Immature natural killer cell (primary cell): ENCODE measurements around the gene EHBP1L1. TPM values are rescaled to one million over a fixed set of nuclear protein-coding genes. Genes with fewer than 3 reads are reported as not detected.

ENCODE experiments used
- DNase-seq, 3 donors: peaks; one replicate each; pipeline ENCODE4 v3.0.0; 2022; ENCODE audit warnings: mixed read lengths in 1 of 3
- H3K27ac Mint-ChIP-seq, 6 donors: one replicate each; pipeline ENCODE4 v1.8.0; 2020; ENCODE audit warnings: mixed read lengths in 6 of 6, mild to moderate bottlenecking in 5 of 6, inconsistent platforms in 4 of 6, moderate library complexity in 3 of 6
- H3K27me3 Mint-ChIP-seq, 3 donors: one replicate each; pipeline ENCODE4 v1.8.0; 2020 to 2021; ENCODE audit warnings: low read depth in 3 of 3, mild to moderate bottlenecking in 3 of 3, mixed read lengths in 3 of 3, moderate library complexity in 3 of 3, inconsistent platforms in 1 of 3
- H3K36me3 Mint-ChIP-seq, 3 donors: one replicate each; pipeline ENCODE4 v1.8.0; 2020; ENCODE audit warnings: mixed read lengths in 3 of 3, inconsistent platforms in 2 of 3, mild to moderate bottlenecking in 2 of 3
- H3K4me1 Mint-ChIP-seq, 2 donors: one replicate each; pipeline ENCODE4 v1.8.0; 2020; ENCODE audit warnings: inconsistent platforms in 2 of 2, mild to moderate bottlenecking in 2 of 2, mixed read lengths in 2 of 2, moderate library complexity in 1 of 2
- H3K4me3 Mint-ChIP-seq, 5 donors: one replicate each; pipeline ENCODE4 v1.8.0; 2020; ENCODE audit warnings: mild to moderate bottlenecking in 5 of 5, mixed read lengths in 5 of 5, inconsistent platforms in 3 of 5, moderate library complexity in 3 of 5
- H3K9me3 Mint-ChIP-seq, 6 donors: one replicate each; pipeline ENCODE4 v1.8.0; 2020; ENCODE audit warnings: mild to moderate bottlenecking in 6 of 6, mixed read lengths in 6 of 6, inconsistent platforms in 4 of 6, moderate library complexity in 3 of 6
- polyA plus RNA-seq, 3 donors: library from polyadenylated mRNA; unstranded; fragments of 300-500 nt; fragmentation: Illumina TruSeq; gene quantifications; one replicate each; pipeline ENCODE4 v1.2.3, GENCODE V29; 2021

EHBP1L1 gene
- polyA plus RNA-seq, 3 donors from 2014 or later = 14.8 to 19.3 (median 17.7) TPM

DNA sequence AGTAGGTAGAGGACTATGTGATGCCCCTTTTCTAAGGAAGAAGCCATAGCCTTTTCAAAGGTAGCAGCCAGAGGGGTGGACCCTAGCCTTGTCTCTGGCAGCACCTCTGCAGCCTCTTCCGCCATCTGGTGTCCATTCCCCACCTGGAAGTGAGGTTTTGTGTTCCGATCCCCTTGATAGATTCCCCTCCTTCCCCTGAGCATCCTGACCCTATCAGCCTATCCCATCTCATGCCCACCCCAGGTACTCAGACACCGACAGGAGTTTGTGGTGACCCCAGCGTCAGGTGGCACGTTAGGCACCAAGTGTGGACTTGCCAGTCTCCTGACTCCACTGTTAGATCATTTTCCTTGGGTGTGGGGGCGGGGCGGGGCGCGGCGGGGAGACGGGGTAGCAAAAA lies 3.9 kb upstream of the EHBP1L1 start:
- DNase-seq = no peak
- H3K27me3 Mint-ChIP-seq = peaks cover 21 to 40% (median 27%) of the 10 kb centered on the region in 3 donors
- peak overlapping the region; percentile 96 to 100 (median 98) for H3K27ac Mint-ChIP-seq

DNA sequence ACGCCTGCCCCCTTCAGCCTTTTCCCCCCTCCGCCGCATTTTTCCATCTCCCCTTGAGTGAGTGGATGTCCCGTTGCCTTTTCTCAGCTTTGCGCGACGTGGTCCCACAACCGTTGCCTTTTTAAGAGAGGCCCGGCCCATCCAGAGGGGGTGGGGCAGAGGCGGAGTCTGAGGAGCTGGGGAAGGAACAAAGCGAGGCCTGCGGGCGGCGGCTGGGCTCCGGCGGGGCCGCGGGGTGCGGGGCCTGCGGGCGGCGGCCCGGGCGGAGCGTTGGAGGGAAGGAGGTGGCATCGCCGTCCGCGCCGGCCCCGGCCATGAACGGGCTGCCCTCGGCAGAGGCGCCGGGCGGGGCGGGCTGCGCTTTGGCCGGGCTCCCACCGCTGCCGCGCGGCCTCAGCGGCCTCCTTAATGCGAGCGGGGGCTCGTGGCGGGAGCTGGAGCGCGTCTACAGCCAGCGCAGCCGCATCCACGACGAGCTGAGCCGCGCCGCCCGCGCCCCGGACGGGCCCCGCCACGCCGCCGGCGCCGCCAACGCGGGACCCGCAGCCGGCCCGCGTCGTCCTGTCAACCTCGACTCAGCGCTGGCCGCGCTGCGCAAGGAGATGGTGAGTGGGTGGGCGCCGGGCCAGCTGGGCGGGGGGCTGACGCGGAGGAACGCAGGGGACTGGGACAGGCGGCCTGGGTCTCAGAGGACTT lies 3.3 kb upstream of the EHBP1L1 start, which contains the start of gene FAM89B:
Gene FAM89B (plus strand): TSS at position 183 of the 696 bp plus-strand sequence. CDS start 132 bp downstream, at position 315.
- H3K9me3 Mint-ChIP-seq = no peaks in the 10 kb centered on the region
- H3K4me1 Mint-ChIP-seq = peaks cover 72 to 83% of the 10 kb centered on the region in 2 donors
- peaks cover 0 to 3% (median 0%) of the 10 kb centered on the region in 3 donors for H3K36me3 Mint-ChIP-seq
- H3K27me3 Mint-ChIP-seq = peaks cover 21 to 40% (median 27%) of the 10 kb centered on the region in 3 donors
- DNase-seq = peak; percentile 85 to 87 (median 86)
- H3K4me3 Mint-ChIP-seq = peak within 1 kb of the TSS; percentile 96 to 99 (median 98)
- peak within 1 kb of the TSS; percentile 96 to 100 (median 98) for H3K27ac Mint-ChIP-seq

More for the DNA sequence above, 3.9 kb upstream of the EHBP1L1 start:
- Mint-ChIP-seq H3K4me3 (peak overlapping the region; percentile 96 to 99 (median 98)), H3K9me3 (no peaks in the 10 kb centered on the region), H3K36me3 (peaks cover 0 to 3% (median 0%) of the 10 kb centered on the region in 3 donors), H3K4me1 (peaks cover 71 to 84% of the 10 kb centered on the region in 2 donors)

DNA sequence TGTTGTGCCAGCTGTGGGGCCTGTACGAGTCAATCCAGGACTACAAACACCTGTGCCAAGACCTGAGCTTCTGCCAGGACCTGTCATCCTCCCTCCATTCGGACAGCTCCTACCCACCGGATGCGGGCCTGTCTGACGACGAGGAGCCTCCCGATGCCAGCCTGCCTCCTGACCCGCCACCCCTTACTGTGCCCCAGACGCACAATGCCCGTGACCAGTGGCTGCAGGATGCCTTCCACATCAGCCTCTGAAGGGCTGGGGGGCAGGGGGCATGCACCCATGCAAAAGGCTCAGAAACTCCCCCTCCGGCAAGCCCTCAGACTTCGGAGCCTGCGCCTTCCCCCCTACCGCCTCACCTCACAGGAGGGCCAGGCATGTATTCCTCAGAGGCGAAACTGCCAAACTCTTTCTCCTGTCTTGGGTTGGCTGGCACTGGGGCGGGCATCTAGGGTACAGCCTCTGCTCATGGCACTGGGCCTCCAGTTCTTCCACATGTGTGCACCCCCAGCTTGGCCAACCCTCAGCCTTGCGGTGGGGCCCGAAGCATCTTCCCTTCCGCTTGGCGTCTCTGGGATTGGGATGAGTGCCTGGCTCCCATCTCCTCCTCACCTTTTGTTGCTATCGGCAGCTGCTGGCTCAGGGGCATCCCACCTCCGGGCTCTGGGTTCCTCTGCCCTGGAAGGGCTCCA lies 2.3 kb upstream of the EHBP1L1 start:
- peak in 1 of 3 donors; percentile 12 for DNase-seq
- H3K36me3 Mint-ChIP-seq = no peaks in the 10 kb centered on the region
- peak overlapping the region; percentile 84 to 91 (median 88) for H3K4me3 Mint-ChIP-seq
- peaks cover 77 to 85% of the 10 kb centered on the region in 2 donors for H3K4me1 Mint-ChIP-seq
- H3K27me3 Mint-ChIP-seq = peaks cover 21 to 45% (median 24%) of the 10 kb centered on the region in 3 donors
- H3K9me3 Mint-ChIP-seq = no peaks in the 10 kb centered on the region
- peak overlapping the region; percentile 91 to 98 (median 96) for H3K27ac Mint-ChIP-seq

DNA sequence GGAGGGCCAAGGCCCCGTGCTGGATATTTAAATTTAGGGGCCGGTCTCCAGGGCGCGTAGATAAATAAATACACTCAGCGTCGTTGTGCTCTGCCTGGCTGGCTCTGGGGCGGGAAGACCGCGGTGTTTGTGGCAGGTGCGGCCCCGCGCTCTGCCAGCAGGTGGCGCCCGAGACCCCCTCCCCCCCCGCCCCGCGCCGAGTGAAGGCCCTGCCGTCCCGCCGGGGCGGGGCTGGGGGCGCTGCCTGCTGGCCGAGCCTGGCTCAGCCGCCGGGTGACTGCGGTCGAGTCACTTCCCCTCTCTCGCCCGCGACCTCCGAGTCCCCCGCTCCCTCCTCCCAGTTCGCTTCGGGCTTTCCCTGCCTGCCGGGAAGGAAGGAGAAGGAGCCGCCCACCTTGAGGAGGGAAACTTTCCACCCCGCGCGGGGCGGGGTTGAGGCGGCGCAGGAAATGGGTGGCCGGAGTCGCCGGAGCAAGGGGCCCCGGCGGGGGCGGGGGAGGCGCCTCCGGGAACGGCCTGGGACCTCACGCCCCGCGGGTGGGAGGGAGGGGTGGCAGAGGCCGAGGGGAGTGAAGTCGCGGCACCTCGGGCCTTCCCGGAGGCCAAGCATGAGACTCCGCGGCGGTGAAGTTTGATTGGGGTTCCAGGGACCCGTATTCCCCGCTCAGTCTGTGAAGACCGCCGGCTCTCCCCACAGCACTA lies 1.6 kb upstream of the EHBP1L1 start:
- Mint-ChIP-seq H3K9me3 (no peaks in the 10 kb centered on the region), H3K4me1 (peaks cover 75 to 85% of the 10 kb centered on the region in 2 donors), H3K27me3 (peaks cover 21 to 45% (median 23%) of the 10 kb centered on the region in 3 donors), H3K4me3 (peak overlapping the region; percentile 90 to 97 (median 96)), H3K36me3 (no peaks in the 10 kb centered on the region), H3K27ac (peak overlapping the region; percentile 96 to 99 (median 98))
- DNase-seq = peak; percentile 90

DNA sequence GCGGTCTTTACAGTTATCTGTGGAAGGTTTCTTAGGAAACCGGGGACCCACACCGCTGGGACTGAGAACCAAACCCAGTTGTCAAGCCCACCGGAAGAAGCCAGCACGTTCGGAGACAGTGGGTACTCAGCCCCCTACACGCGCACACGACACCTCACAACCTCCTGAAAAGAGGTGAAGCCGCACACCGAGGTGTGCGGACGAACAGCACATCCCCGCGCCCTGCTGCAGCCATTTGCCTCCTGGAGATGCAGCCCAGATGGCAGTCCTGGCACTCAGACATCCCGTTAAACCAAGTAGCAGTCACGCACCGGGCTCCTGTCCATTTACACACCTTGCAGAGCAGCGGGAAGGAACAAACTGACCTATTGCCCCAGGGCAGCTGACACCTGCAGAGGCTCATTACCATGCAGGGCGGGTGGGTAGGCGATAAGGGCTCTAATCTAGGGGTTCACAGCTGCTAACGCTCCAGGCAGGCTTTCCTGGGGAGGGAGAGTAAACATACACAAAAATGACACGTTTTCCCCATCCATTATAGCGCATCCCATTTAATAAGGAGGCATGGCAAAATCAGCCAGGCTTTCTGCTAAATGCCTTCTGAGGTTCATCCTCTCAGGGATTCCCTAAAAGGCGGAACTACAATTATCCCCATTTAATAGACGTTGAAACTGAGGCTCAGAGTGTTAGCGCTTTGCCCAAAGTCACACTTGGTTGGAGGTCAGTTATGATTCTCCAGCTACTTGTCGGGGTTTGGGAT lies 864 bp upstream of the EHBP1L1 start:
- Mint-ChIP-seq H3K4me1 (peaks cover 69 to 78% of the 10 kb centered on the region in 2 donors), H3K4me3 (peak overlapping the region; percentile 90 to 97 (median 96)), H3K27me3 (peaks cover 17 to 38% (median 19%) of the 10 kb centered on the region in 3 donors), H3K27ac (peak overlapping the region; percentile 96 to 99 (median 98)), H3K36me3 (no peaks in the 10 kb centered on the region), H3K9me3 (no peaks in the 10 kb centered on the region)
- DNase-seq = peak; percentile 46 to 71 (median 70)

DNA sequence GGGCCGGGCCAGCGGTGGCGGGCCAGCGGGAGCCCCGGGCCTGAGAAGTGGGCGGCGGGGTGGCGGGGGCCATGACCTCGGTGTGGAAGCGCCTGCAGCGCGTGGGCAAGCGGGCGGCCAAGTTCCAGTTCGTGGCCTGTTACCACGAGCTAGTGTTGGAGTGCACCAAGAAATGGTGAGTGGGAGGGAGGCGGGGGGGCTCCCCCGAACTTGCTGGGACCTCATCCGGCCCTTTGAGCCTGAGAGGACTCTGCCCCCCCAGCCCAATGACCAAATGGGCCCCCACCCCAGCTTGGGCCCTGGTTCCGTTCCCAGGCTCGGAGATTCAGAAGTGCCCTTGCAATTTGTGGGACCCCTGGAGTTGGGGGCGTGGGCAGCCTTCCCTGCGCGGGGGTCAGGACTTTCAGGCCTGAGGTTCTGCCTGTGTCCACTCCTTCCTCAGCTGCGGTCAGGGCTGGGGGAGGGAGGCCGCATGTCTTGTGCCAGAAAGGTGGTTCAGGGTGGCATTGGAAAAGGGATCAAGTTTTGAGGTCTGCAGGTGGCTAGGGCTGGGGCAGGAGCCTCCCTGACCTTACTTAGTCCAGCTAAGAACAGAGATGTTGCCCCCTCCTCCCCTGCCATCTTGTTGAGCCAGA lies 496 bp downstream of the EHBP1L1 start:
- peak in 2 of 3 donors; percentile 44 to 48 for DNase-seq
- Mint-ChIP-seq H3K27me3 (peaks cover 14 to 34% (median 14%) of the 10 kb centered on the region in 3 donors), H3K36me3 (no peaks in the 10 kb centered on the region), H3K4me1 (peaks cover 61 to 64% of the 10 kb centered on the region in 2 donors), H3K27ac (peak overlapping the region; percentile 78 to 91 (median 84)), H3K9me3 (no peaks in the 10 kb centered on the region), H3K4me3 (peak overlapping the region; percentile 79 to 89 (median 87))

DNA sequence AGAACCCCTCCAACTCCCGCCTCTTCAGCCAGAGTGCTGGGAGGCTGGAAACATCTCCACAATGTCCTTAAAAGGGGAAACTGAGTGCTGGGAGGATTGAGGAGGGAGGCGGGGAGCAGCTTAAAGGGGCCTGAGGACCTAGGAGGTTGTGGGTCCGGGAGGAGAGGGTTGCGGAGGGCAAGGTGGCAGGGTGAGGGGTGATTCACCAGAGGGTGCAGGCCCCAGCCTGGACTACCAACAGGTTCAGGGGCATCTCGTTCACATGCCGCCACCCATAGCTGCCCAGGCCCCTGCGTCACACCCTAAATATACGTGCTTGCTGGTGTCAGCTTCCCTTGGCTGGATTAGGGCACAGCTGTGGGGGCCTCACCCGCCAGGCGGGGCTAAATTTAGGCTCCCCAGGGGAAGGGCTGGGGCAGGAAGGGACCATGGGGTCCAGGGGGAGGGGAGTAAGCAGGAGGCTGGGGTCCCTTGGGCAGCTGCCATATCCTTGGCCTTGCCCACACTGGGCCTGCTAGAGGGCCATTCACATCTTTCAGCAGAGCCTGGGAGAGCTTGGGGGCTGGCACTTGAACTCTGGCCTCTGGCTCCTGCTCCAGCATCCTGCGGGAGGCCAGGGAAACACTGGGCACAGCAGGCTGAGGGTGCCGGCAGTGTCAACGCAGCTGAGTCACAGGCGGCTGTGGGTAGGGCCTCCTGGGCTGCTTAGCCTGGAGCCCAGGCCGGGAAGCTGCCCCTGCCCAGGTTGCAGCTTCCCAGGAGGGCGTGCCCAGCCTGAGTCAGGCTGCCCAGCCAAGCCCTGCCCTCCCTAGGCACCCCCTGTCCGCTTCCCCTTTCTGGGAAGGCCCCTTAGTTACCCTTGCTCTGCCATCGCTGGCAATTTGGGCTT lies 1.3 kb downstream of the EHBP1L1 start:
- H3K9me3 Mint-ChIP-seq = no peaks in the 10 kb centered on the region
- no peaks in the 10 kb centered on the region for H3K36me3 Mint-ChIP-seq
- peaks cover 53 to 57% of the 10 kb centered on the region in 2 donors for H3K4me1 Mint-ChIP-seq
- H3K4me3 Mint-ChIP-seq = peak overlapping the region; percentile 79 to 89 (median 87)
- peaks cover 12 to 32% (median 13%) of the 10 kb centered on the region in 3 donors for H3K27me3 Mint-ChIP-seq
- peak overlapping the region; percentile 83 to 91 (median 86) for H3K27ac Mint-ChIP-seq
- DNase-seq = peak in 2 of 3 donors; percentile 28 to 46

DNA sequence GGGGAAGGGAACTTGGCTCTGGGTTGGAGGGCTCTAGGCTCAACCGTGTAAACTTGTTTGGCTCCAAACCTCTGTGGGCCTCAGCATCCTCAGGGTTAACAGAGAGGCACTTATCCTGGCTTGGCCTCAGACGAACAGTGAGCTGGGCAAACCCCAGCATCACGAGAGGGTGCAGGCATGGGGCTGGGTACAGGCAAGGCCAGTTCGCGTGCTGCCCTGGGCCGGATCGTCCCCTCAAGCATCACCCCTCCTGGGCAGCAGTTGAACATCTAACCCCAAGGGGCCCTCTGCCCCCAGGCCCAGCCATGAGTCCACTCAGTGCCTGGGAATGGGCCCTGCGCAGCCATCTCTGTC lies 1.9 kb downstream of the EHBP1L1 start:
- Mint-ChIP-seq H3K36me3 (peaks cover 0 to 6% (median 0%) of the 10 kb centered on the region in 3 donors), H3K27ac (peak overlapping the region; percentile 67 to 89 (median 82))

DNA sequence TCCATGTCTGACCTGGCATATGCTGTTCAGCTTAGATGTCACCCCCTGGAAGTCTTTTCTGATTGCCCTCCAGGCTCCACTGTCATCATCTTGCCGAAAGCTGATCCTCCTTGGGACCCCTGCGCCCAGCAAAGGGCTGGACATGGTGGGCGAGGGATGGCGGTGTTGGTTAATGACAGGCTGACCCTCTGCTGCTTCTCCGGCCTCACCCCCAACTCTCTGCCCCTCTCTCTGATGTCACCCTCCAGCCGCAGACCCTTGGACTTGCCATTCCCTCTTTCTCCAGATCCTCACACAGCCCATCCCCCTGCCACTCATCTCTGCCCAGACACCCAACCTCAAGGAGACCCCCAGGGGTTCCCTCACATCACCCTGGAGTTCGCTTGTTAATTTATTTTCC lies 2.3 kb downstream of the EHBP1L1 start:
- H3K27ac Mint-ChIP-seq = peak overlapping the region; percentile 71 to 89 (median 82)
- no peaks in the 10 kb centered on the region for H3K9me3 Mint-ChIP-seq
- H3K4me1 Mint-ChIP-seq = peaks cover 48 to 51% of the 10 kb centered on the region in 2 donors
- H3K4me3 Mint-ChIP-seq = peak overlapping the region; percentile 58 to 88 (median 79)
- peaks cover 0 to 9% (median under 1%) of the 10 kb centered on the region in 3 donors for H3K36me3 Mint-ChIP-seq
- no peak for DNase-seq
- peaks cover 12 to 27% (median 13%) of the 10 kb centered on the region in 3 donors for H3K27me3 Mint-ChIP-seq

More for the DNA sequence above, 1.9 kb downstream of the EHBP1L1 start:
- DNase-seq = no peak
- peak overlapping the region; percentile 58 to 88 (median 63) for H3K4me3 Mint-ChIP-seq
- peaks cover 52 to 54% of the 10 kb centered on the region in 2 donors for H3K4me1 Mint-ChIP-seq
- H3K27me3 Mint-ChIP-seq = peaks cover 12 to 30% (median 13%) of the 10 kb centered on the region in 3 donors
- H3K9me3 Mint-ChIP-seq = no peaks in the 10 kb centered on the region

DNA sequence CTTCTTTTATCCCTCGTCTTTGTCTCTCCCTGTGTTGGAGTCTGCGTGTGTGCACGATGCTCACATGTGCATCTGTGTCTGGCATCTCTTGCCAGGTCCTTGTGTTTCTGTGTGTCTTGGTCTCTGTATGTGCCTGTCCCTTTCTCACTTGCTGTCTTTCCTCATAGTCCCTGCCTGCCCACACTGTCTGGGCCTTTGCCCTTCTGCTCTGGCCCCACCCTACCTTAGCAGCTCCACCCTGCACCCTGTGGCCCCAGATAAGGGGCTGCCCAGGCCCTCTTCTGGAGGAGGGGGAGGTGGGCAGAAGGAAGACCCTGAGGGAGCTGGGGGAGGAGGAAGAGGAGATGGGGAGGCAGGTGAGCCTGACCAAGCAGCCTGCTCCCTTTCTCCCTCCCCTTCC lies 2.8 kb downstream of the EHBP1L1 start:
- Mint-ChIP-seq H3K27me3 (peaks cover 12 to 27% (median 13%) of the 10 kb centered on the region in 3 donors), H3K36me3 (peaks cover 0 to 9% (median 4%) of the 10 kb centered on the region in 3 donors), H3K27ac (peak overlapping the region; percentile 47 to 89 (median 80)), H3K4me1 (peaks cover 43 to 47% of the 10 kb centered on the region in 2 donors), H3K4me3 (peak overlapping the region; percentile 58 to 88 (median 69)), H3K9me3 (no peaks in the 10 kb centered on the region)
- DNase-seq = no peak

DNA sequence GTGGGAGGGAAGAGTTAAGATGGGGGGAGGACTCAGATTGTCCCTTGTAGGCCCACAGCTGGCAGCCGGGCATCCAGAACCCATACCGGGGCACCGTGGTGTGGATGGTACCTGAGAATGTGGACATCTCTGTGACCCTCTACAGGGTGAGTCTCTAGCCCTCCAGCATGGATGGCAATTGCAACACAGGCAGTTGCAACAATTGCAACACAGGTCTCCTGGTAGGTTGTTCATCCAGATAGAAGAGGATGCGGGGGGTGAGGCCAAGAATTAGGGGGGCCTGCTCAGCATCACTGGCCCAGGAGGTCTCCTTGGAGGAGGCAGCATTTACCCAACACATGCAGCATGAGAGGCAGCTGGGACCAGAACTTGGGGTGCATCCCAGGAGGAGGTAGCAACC lies 3.4 kb downstream of the EHBP1L1 start:
- no peak for DNase-seq
- H3K4me3 Mint-ChIP-seq = peak overlapping the region in 2 of 5 donors; percentile 43 to 47
- peak overlapping the region in 2 of 6 donors; percentile 64 to 67 for H3K27ac Mint-ChIP-seq
- H3K27me3 Mint-ChIP-seq = peaks cover 10 to 23% (median 11%) of the 10 kb centered on the region in 3 donors
- no peaks in the 10 kb centered on the region for H3K9me3 Mint-ChIP-seq
- H3K36me3 Mint-ChIP-seq = peaks cover 0 to 9% (median 4%) of the 10 kb centered on the region in 3 donors
- peaks cover 38 to 46% of the 10 kb centered on the region in 2 donors for H3K4me1 Mint-ChIP-seq
